ENCODE data around the gene CRYBA4. TPM values are rescaled to one million over a fixed set of nuclear protein-coding genes. Genes with fewer than 3 reads are reported as not detected.

The CRYBA4 gene
- total and polyA plus RNA-seq, 10 of the 15 experiments (the other 5 are each of a cell fraction or from before 2014, with no cell fraction given) = 0.12 to 0.17 TPM; not detected in 8

- Histone ChIP-seq H3K9ac (ENCODE audit: control insufficient read depth, insufficient read depth, low read length) (no peak within 1 kb of the TSS), H3K4me2 (ENCODE audit: control insufficient read depth, insufficient read depth) (no peak within 1 kb of the TSS), H4K20me1 (ENCODE audit: control insufficient read depth, insufficient read depth) (no peaks in the 10 kb centered on the region), H3K79me2 (ENCODE audit: control insufficient read depth, insufficient read depth, low read length) (no peaks in the 10 kb centered on the region), H3K36me3 (ENCODE audit: control insufficient read depth in 2 of 2, insufficient read depth in 2 of 2, low read length in 1 of 2) (no peaks in the 10 kb centered on the region), H3K4me3 (no peak within 1 kb of the TSS), H3K4me1 (ENCODE audit: control insufficient read depth, insufficient read depth, low read length) (peaks cover 18% of the 10 kb centered on the region), H2AFZ (ENCODE audit: control insufficient read depth, low read depth, low read length) (no peak within 1 kb of the TSS), H3K27ac (ENCODE audit: control insufficient read depth, insufficient read depth) (no peak within 1 kb of the TSS), H3K27me3 (replicated peaks in 1 of 2; ENCODE audit: control insufficient read depth in 2 of 2, insufficient read depth in 2 of 2, low read length in 1 of 2) (no peaks in the 10 kb centered on the region), H3K9me3 (replicated peaks; ENCODE audit: control insufficient read depth, insufficient read depth, low read length) (no peaks in the 10 kb centered on the region)
- DNase-seq (ENCODE audit: low read depth, low spot score) (no peak), ATAC-seq (peak; percentile 25), FAIRE-seq (no peak)
- no peak for TF ChIP-seq ETV6 (conservative IDR thresholded peaks at IDR 0.05 in 1 of 2, IDR thresholded peaks at IDR 0.05 in 1 of 2; ENCODE audit: borderline replicate concordance in 1 of 2, low read depth in 1 of 2)
- no peak for TF ChIP-seq SKIL (IDR thresholded peaks at IDR 0.05; ENCODE audit: low read depth, poor library complexity, severe bottlenecking)
- no peak for TF ChIP-seq ZSCAN29 (IDR thresholded peaks at IDR 0.05)
- no peak for TF ChIP-seq RB1 (IDR thresholded peaks at IDR 0.05; ENCODE audit: borderline replicate concordance)
- TF ChIP-seq, protein P1, sequence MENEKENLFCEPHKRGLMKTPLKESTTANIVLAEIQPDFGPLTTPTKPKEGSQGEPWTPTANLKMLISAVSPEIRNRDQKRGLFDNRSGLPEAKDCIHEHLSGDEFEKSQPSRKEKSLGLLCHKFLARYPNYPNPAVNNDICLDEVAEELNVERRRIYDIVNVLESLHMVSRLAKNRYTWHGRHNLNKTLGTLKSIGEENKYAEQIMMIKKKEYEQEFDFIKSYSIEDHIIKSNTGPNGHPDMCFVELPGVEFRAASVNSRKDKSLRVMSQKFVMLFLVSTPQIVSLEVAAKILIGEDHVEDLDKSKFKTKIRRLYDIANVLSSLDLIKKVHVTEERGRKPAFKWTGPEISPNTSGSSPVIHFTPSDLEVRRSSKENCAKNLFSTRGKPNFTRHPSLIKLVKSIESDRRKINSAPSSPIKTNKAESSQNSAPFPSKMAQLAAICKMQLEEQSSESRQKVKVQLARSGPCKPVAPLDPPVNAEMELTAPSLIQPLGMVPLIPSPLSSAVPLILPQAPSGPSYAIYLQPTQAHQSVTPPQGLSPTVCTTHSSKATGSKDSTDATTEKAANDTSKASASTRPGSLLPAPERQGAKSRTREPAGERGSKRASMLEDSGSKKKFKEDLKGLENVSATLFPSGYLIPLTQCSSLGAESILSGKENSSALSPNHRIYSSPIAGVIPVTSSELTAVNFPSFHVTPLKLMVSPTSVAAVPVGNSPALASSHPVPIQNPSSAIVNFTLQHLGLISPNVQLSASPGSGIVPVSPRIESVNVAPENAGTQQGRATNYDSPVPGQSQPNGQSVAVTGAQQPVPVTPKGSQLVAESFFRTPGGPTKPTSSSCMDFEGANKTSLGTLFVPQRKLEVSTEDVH (IDR thresholded peaks at IDR 0.05; ENCODE audit: low read depth, partially characterized antibody) = no peak
- TF ChIP-seq SMAD5 (IDR thresholded peaks at IDR 0.05; ENCODE audit: low read depth) = no peak
- TF ChIP-seq E2F4 (IDR thresholded peaks at IDR 0.05; ENCODE audit: low read depth, low read length) = no peak
- TF ChIP-seq SUPT20H (IDR thresholded peaks at IDR 0.05; ENCODE audit: borderline replicate concordance, control insufficient read depth, low read depth, low read length) = no peak
- TF ChIP-seq NFYA (IDR thresholded peaks at IDR 0.05; ENCODE audit: borderline replicate concordance, low read depth, low read length) = no peak
- no peak for TF ChIP-seq PBX3 (IDR thresholded peaks at IDR 0.05; ENCODE audit: insufficient replicate concordance, low read depth, low read length)
- no peak for TF ChIP-seq MEF2B (IDR thresholded peaks at IDR 0.05; ENCODE audit: partially characterized antibody, poor library complexity, severe bottlenecking)
- ChIA-PET POLR2A (interaction anchor here (0.6 to 0.7 kb wide), 3 partner anchors 11 to 116 kb away, joined by 4 to 6 read pairs (median 5); no protein-coding TSS in a partner anchor), SMC1A (ENCODE audit: uncharacterized antibody, unreplicated experiment) (no interaction called here), CTCF (no interaction called here), RAD21 (ENCODE audit: unreplicated experiment) (interaction anchor here (0.6 kb wide), 1 partner anchor 27 kb away, joined by 3 read pairs; no protein-coding TSS in a partner anchor)
- intact Hi-C loops (cut with micrococcal nuclease; ENCODE audit: unreplicated experiment) (no loop called here), in situ Hi-C loops (cut with MboI) (no loop called here)
- WGBS (ENCODE audit: insufficient coverage, insufficient replicate concordance, low lambda C conversion rate, missing lambda C conversion rate) = 78% methylated on average over 7 of the region's 7 CpGs
- BruUV-seq (replicated peaks) = no TSS peak
Measured at GRCh38 chr22:26617271-26618199, 4.2 kb upstream of the CRYBA4 start, which contains the start of gene CRYBB1. Gene CRYBB1, minus strand, starts transcription at chr22:26618027. Its CDS starts 1,708 bp downstream, at chr22:26616319.
